ENCODE results near the gene OCIAD2.

OCIAD2 gene

DNA sequence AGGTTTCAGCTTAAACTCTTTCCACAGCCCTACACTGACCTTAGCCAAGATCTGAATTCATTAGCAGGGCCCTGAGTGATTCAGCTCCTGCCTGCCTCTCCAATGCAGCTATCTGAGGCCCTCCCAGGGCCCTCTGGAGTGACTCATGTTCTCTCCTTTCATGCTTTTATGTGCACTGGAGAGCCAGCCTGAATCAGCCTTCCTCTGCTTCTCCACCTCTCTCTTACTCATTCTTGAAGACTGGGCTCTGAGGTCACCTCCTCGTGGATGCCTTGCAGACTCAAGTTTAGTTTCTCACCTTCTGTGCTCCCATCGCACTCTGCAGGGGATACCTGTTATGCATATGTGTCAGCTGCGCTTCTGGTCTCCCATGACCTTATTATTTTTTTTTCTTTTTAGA, 3.1 kb upstream of the OCIAD2 start:
- no peak overlapping the region for H3K4me3 ChIP-seq (ENCODE audit: control insufficient read depth, low read depth, low read length)
- TF ChIP-seq, protein P1, sequence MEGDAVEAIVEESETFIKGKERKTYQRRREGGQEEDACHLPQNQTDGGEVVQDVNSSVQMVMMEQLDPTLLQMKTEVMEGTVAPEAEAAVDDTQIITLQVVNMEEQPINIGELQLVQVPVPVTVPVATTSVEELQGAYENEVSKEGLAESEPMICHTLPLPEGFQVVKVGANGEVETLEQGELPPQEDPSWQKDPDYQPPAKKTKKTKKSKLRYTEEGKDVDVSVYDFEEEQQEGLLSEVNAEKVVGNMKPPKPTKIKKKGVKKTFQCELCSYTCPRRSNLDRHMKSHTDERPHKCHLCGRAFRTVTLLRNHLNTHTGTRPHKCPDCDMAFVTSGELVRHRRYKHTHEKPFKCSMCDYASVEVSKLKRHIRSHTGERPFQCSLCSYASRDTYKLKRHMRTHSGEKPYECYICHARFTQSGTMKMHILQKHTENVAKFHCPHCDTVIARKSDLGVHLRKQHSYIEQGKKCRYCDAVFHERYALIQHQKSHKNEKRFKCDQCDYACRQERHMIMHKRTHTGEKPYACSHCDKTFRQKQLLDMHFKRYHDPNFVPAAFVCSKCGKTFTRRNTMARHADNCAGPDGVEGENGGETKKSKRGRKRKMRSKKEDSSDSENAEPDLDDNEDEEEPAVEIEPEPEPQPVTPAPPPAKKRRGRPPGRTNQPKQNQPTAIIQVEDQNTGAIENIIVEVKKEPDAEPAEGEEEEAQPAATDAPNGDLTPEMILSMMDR (IDR thresholded peaks at IDR 0.05; ENCODE audit: control insufficient read depth, insufficient read depth, low read depth, low read length, missing control alignments): no peak
- DNase-seq (ENCODE audit: low read depth): peak; percentile 91

GRCh38 chr4:48908687-48909086, 2.1 kb upstream of the OCIAD2 start:
- TF ChIP-seq, protein P1 (IDR thresholded peaks at IDR 0.05; ENCODE audit: control insufficient read depth, insufficient read depth, low read depth, low read length, missing control alignments): no peak
- no peak overlapping the region for H3K4me3 ChIP-seq (ENCODE audit: control insufficient read depth, low read depth, low read length)
- DNase-seq (ENCODE audit: low read depth): no peak

- H3K4me3 ChIP-seq (ENCODE audit: control insufficient read depth, low read depth, low read length): no peak overlapping the region
- DNase-seq (ENCODE audit: low read depth): no peak
- TF ChIP-seq, protein P1 (IDR thresholded peaks at IDR 0.05; ENCODE audit: control insufficient read depth, insufficient read depth, low read depth, low read length, missing control alignments): no peak
Measured at GRCh38 chr4:48907706-48908477, 1.3 kb upstream of the OCIAD2 start.

GRCh38 chr4:48905363-48906015, 1.1 kb downstream of the OCIAD2 start:
- DNase-seq (ENCODE audit: low read depth): no peak
- no peak overlapping the region for H3K4me3 ChIP-seq (ENCODE audit: control insufficient read depth, low read depth, low read length)
- TF ChIP-seq, protein P1 (IDR thresholded peaks at IDR 0.05; ENCODE audit: control insufficient read depth, insufficient read depth, low read depth, low read length, missing control alignments): peak; percentile 4

DNA sequence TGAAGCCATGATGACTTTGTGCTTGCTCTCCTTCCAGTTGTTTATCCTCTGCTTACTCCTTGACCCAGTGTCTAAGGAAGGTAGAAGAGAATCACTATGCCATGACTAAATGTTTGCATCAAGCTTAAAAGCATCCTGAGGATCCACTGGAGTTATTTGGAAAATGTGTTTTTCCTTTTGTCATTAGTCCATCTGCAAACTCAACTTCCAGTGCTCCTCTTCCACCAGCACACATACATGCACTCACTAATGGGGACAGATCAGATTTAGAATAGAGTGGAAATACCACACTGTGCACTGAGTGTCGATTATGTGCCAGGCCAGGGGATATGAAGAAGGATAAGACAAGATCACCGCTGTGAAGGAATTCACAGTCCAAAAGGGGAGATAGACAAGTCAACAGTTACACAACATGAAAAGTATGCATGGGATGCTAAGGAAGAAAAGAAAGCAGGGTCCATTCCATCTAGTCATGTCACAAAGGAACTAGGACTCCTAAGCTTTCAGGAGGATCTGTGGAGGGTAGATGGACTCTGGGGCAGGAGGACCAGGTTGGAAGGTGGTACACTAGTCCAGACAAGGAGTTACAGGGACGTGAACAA, 1.9 kb downstream of the OCIAD2 start:
- TF ChIP-seq, protein P1 (IDR thresholded peaks at IDR 0.05; ENCODE audit: control insufficient read depth, insufficient read depth, low read depth, low read length, missing control alignments): no peak
- no peak overlapping the region for H3K4me3 ChIP-seq (ENCODE audit: control insufficient read depth, low read depth, low read length)
- no peak for DNase-seq (ENCODE audit: low read depth)

DNA sequence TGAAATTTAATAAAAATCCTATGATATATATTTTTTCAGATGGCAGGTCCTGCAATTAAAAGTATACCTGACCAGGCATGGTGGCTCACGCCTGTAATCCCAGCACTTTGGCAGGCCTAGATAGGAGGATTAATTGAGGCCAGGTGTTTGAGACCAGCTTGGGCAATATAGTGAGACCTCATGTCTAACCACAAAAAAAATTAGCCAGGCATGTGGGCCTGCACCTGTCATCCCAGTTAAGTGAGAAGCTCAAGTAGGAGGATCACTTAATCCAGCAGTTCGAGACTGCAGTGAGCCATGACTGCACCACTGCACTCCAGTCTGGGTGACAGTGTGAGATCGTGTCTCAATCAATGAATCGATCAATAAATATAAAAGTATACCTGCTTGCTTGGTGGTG, 2.5 kb downstream of the OCIAD2 start:
- DNase-seq (ENCODE audit: low read depth): no peak
- TF ChIP-seq, protein P1 (IDR thresholded peaks at IDR 0.05; ENCODE audit: control insufficient read depth, insufficient read depth, low read depth, low read length, missing control alignments): no peak
- H3K4me3 ChIP-seq (ENCODE audit: control insufficient read depth, low read depth, low read length): no peak overlapping the region

All from AG09309 (cell line).